ENCODE results near the gene PPIF.

- TF ChIP-seq, protein P1, sequence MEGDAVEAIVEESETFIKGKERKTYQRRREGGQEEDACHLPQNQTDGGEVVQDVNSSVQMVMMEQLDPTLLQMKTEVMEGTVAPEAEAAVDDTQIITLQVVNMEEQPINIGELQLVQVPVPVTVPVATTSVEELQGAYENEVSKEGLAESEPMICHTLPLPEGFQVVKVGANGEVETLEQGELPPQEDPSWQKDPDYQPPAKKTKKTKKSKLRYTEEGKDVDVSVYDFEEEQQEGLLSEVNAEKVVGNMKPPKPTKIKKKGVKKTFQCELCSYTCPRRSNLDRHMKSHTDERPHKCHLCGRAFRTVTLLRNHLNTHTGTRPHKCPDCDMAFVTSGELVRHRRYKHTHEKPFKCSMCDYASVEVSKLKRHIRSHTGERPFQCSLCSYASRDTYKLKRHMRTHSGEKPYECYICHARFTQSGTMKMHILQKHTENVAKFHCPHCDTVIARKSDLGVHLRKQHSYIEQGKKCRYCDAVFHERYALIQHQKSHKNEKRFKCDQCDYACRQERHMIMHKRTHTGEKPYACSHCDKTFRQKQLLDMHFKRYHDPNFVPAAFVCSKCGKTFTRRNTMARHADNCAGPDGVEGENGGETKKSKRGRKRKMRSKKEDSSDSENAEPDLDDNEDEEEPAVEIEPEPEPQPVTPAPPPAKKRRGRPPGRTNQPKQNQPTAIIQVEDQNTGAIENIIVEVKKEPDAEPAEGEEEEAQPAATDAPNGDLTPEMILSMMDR (IDR thresholded peaks at IDR 0.05 in 4 of 5, conservative IDR thresholded peaks at IDR 0.05 in 1 of 5) = no peak
- TF ChIP-seq POLR2A (IDR thresholded peaks at IDR 0.05) = no peak
Measured at GRCh38 chr10:79306644-79307220, 40.5 kb upstream of the PPIF start.

Data from gastrocnemius medialis (tissue), 4 donors.